Body of pancreas (tissue), 4 donors: ENCODE results near the gene ZSWIM1. TPM values are rescaled to one million over a fixed set of nuclear protein-coding genes. Genes with fewer than 3 reads are reported as not detected.

ENCODE experiments used
- ATAC-seq: fragments of 150-250 bp; one replicate; pipeline ENCODE4 v1.9.1; 2016
- DNase-seq, 4 donors: peaks; one replicate each; pipeline ENCODE4 v3.0.0-alpha.2; 2019
- H3K27ac ChIP-seq, 4 donors: fragments of 200-600 bp; sonication (generic); 1 replicate in 3 of 4; 2 replicates in 1 of 4; pipeline versions ENCODE4 v1.5.1 to v1.6.1; 2016 to 2019; ENCODE audit warnings: mild to moderate bottlenecking in 1 of 4, mixed read lengths in 1 of 4, moderate library complexity in 1 of 4
- H3K27me3 ChIP-seq, 2 donors: fragments of 200-600 bp; sonication (generic); one replicate each; pipeline ENCODE4 v1.6.0; 2016; ENCODE audit warnings: mild to moderate bottlenecking in 1 of 2
- H3K36me3 ChIP-seq, 2 donors: fragments of 200-600 bp; sonication (generic); replicated peaks in 1 of 2; 2 replicates each; pipeline ENCODE4 v1.5.1; 2016; ENCODE audit warnings: low read depth in 2 of 2; ENCODE audit not compliant: insufficient read depth in 1 of 2
- H3K4me1 ChIP-seq: fragments of 200-600 bp; sonication (generic); one replicate; pipeline ENCODE4 v1.6.0; 2016
- H3K4me3 ChIP-seq, 2 donors: fragments of 200-600 bp; sonication (generic); 1 replicate in 1 of 2; 2 replicates in 1 of 2; pipeline ENCODE4 v1.5.1; 2016 to 2019
- H3K9me3 ChIP-seq, 3 donors: fragments of 200-600 bp; sonication (generic); 1 replicate in 2 of 3; 2 replicates in 1 of 3; pipeline ENCODE4 v1.5.1; 2016
- CTCF ChIP-seq, 7 experiments: fragments of 450-650 bp in 4 of 7; fragments of 200-600 bp in 3 of 7; sonication (generic) in 3 of 7; IDR thresholded peaks; one replicate each; pipeline ENCODE4 v1.5.1; 2016 to 2019; ENCODE audit warnings: antibody characterized with exemption in 7 of 7
- POLR2A ChIP-seq, 3 donors: fragments of 450-650 bp; IDR thresholded peaks; one replicate each; pipeline ENCODE4 v1.6.1; 2016; ENCODE audit warnings: antibody characterized with exemption in 3 of 3, mild to moderate bottlenecking in 2 of 3
- WGBS, 2 donors: methylation state at CpG; one replicate each; pipeline ENCODE4 v1.1.5; 2017; 5-methylcytosine and 5-hydroxymethylcytosine counted together
- intact Hi-C: fragments of 100-400 bp; cut with DNase I; formaldehyde crosslinking; loops from one replicate; pipeline ENCODE4 v1.15.1; 2023
- total RNA-seq, 2 donors: library from RNA; depleted of rRNA; stranded (reverse); fragments of >200 nt; gene quantifications; one replicate each; pipeline ENCODE4 v1.1.0, GENCODE V29; 2016

The ZSWIM1 gene
- total RNA-seq, 2 donors from 2014 or later: 5.2 to 7.6 TPM

- Histone ChIP-seq H3K27ac (no peak overlapping the region), H3K27me3 (no peaks in the 10 kb centered on the region), H3K4me1 (no peaks in the 10 kb centered on the region), H3K36me3 (peaks cover 0 to 10% of the 10 kb centered on the region in 2 donors), H3K9me3 (no peaks in the 10 kb centered on the region), H3K4me3 (no peak overlapping the region)
- ATAC-seq: no peak
- WGBS, 2 donors: 95 to 96% methylated on average over 8 of the region's 8 CpGs
- no peak for DNase-seq
- TF ChIP-seq CTCF (IDR thresholded peaks at IDR 0.05) (no peak), POLR2A (IDR thresholded peaks at IDR 0.05) (no peak)
- intact Hi-C loops: no loop called here
Measured at GRCh38 chr20:45848421-45848820, 32.6 kb upstream of the ZSWIM1 start.

- H3K27ac ChIP-seq: no peak overlapping the region
- H3K27me3 ChIP-seq: no peaks in the 10 kb centered on the region
- 92 to 94% methylated on average over 8 of the region's 8 CpGs for WGBS, 2 donors
- no peak overlapping the region for H3K4me3 ChIP-seq
- H3K36me3 ChIP-seq: peaks cover 0 to 8% of the 10 kb centered on the region in 2 donors
- TF ChIP-seq POLR2A (IDR thresholded peaks at IDR 0.05) (no peak), CTCF (IDR thresholded peaks at IDR 0.05) (no peak)
- DNase-seq (no peak), ATAC-seq (no peak)
- H3K9me3 ChIP-seq: no peaks in the 10 kb centered on the region
- H3K4me1 ChIP-seq: peaks cover 4% of the 10 kb centered on the region
- intact Hi-C loops: no loop called here
Measured at GRCh38 chr20:45848969-45849582, 32.0 kb upstream of the ZSWIM1 start.

GRCh38 chr20:45850238-45850637 is 30.8 kb upstream of the ZSWIM1 start:
- Histone ChIP-seq H3K27me3 (no peaks in the 10 kb centered on the region), H3K4me3 (no peak overlapping the region), H3K36me3 (peaks cover 0 to 4% of the 10 kb centered on the region in 2 donors), H3K9me3 (no peaks in the 10 kb centered on the region), H3K4me1 (peaks cover 10% of the 10 kb centered on the region), H3K27ac (no peak overlapping the region)
- whole genome bisulfite sequencing, 2 donors: 91 to 100% methylated on average over 2 of the region's 2 CpGs
- no peak for DNase-seq
- intact Hi-C loops: no loop called here
- TF ChIP-seq POLR2A (IDR thresholded peaks at IDR 0.05) (no peak), CTCF (IDR thresholded peaks at IDR 0.05) (no peak)
- ATAC-seq: no peak

- Histone ChIP-seq H3K4me3 (no peak overlapping the region), H3K9me3 (no peaks in the 10 kb centered on the region), H3K36me3 (peaks cover 0 to 4% of the 10 kb centered on the region in 2 donors), H3K27ac (no peak overlapping the region), H3K4me1 (peaks cover 16% of the 10 kb centered on the region), H3K27me3 (no peaks in the 10 kb centered on the region)
- intact Hi-C loops: no loop called here
- DNase-seq (no peak), ATAC-seq (no peak)
- TF ChIP-seq POLR2A (IDR thresholded peaks at IDR 0.05): no peak
- no peak for TF ChIP-seq CTCF (IDR thresholded peaks at IDR 0.05)
- WGBS, 2 donors: 42 to 71% methylated on average over 1 of the region's 1 CpG
Measured at GRCh38 chr20:45850926-45851325, 30.1 kb upstream of the ZSWIM1 start.

- H3K27me3 ChIP-seq: no peaks in the 10 kb centered on the region
- DNase-seq (no peak), ATAC-seq (no peak)
- H3K27ac ChIP-seq: no peak overlapping the region
- TF ChIP-seq POLR2A (IDR thresholded peaks at IDR 0.05) (no peak), CTCF (IDR thresholded peaks at IDR 0.05) (no peak)
- peaks cover 22% of the 10 kb centered on the region for H3K4me1 ChIP-seq
- H3K4me3 ChIP-seq: no peak overlapping the region
- intact Hi-C loops: no loop called here
- no peaks in the 10 kb centered on the region for H3K9me3 ChIP-seq
- peaks cover 0 to 4% of the 10 kb centered on the region in 2 donors for H3K36me3 ChIP-seq
Measured at GRCh38 chr20:45851501-45851900, 29.5 kb upstream of the ZSWIM1 start.
